GM21528 (cell line): ENCODE results near the gene NEUROD4.

Source experiments
- ATAC-seq: cut with Tn5 transposase; IDR thresholded peaks from one replicate; pipeline ENCODE4 v1.9.1; 2021; ENCODE audit warnings: mild to moderate bottlenecking, moderate library complexity; ENCODE audit not compliant: unreplicated experiment, low FRiP score

Gene NEUROD4

DNA sequence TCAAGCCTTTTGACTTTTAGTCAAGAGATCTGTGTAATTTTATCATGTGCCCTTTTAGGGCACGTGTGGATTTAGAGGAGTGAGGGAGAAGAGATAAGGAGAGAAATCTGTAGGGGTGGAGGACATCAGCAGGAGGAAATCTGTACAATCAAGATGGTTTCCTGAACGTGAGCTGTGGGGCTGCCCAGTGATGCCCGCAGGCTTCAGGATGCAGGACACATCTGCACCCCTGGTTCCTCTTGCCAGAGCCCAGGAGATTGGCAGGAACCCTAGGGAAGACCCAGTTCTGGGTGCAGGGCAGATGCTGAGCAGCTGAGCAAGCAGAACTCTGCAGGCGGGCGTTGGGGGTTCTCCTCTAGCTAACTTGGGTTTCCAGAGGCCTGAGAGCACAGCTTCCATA lies 23.6 kb upstream of the NEUROD4 start:
- ATAC-seq, result no peak

DNA sequence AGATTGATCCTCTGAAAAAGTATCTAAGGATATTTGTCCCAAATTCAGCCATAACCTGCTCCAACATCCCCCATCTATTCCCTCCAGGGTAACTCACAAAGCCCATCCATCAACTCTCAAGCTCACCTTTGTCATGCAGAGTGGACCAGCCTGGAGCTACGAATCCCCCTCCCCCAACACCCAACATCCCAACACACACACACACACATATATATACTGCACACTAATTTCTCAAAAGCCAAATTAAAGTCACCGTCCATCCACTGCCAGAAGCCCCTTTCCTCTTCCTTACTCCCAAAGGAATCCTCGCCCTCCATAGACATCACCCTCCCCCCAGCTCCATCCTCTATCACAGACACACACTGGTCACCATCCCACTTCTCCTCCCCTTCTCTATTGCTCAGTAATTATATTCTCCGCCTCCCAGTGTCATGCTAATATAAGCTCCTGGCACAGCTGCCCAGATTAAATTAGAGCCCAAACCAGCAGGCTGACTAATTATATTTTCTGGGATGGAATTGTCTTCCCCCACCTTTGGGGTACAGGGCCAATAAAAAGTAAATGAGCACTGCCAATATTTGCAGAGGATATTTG lies 21.7 kb upstream of the NEUROD4 start:
- ATAC-seq, result no peak

DNA sequence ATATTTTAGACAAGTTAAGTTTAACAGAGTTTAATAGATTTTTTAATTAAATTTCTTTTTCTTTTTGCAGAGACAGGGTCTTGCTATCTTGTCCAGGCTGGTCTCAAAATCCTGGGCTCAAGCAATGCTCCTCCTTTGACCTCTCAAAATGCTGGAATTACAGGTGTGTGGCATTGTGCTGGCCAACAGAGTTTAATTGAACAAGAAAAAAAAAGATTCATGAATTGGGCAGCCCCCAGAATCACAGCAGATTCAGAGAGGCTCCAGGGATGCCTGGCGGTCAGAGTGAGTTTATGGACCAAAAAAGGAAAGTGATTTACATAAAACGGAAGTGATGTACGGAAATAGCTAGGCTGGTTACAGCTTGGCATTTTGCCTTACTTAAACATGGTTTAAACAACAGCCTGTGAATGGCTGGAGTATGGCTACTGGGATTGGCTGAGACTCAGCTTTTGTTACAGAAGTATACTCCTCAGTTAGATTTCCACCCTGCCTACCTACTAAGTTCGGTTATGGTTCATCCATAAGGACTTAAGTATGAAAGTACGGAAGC lies 20.7 kb upstream of the NEUROD4 start:
- no peak for ATAC-seq

DNA sequence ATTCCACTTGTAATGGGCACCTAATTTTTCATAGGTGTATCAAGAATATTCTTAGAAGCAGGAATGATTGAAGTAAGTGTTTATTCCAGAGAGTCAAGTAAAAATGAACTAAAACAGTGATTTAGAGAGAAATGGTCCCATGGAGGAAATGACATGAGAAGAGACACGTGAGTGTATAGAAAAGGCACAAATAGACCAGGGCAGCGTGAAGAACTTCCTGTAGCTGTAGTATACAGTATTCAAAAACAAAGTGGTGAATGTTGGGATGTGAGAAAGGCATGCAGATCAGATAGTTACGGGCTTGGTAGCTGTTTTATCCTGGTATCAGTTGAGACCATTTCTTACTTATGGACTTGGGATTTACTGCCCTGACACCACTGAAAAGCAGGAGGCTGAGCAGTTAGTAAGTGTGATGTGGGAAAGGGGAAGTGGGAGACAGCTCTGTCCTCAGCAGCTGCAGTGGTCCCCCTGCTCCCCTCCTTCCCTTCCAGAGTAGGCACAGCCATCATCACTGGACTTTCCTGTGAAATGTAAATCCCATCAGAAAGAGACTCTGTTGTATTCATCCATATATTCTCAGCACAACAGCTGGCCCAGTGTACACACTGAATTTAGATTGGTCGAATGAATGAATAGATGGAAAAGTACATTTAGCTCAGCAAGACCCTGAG lies 18.4 kb upstream of the NEUROD4 start:
- no peak for ATAC-seq

DNA sequence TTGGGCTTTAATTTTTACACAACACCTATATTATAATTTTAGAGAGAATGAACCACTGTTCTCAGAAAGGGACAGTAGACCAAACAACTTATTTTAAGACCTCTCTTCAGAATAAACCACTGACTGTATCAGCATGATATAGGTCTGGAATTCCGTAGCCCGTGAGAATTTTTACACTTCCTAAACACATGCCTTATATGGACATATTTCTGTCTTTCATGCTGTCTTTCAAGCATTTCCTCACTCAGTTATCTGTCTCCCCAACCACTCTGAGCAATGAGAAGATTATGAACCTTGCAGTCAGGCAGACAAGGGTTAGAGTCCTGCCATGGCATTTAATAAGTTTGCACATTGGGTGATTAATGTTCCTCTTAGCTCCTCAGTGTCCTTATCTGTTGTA lies 17.4 kb upstream of the NEUROD4 start:
- no peak for ATAC-seq

GRCh38 chr12:55008944-55009585 lies 10.7 kb upstream of the NEUROD4 start:
- no peak for ATAC-seq

DNA sequence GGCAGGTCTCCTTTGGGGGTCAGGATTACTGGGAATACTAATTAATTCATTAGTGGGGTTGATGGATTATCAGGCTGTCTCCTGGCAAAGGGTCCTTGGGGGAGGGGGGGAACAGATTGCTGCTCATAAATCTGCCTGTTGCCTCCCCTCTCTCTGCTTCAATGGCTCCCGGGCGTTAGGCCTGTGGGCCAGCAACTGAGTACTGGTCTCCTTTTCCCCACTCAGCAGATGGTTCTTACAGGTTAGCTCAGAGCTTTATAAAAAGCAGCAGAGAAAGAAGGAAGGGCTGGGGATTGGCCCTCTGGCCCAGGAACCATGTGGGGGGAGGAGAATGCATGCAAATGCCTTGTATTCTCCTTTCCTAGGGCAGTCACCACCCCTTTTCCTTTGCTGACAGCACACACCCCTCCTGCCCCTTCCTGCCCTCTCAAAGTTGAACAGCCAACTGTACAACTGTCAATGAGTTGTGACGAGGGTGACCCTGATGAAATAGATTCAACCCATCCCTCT lies 2.3 kb upstream of the NEUROD4 start:
- ATAC-seq, result no peak

DNA sequence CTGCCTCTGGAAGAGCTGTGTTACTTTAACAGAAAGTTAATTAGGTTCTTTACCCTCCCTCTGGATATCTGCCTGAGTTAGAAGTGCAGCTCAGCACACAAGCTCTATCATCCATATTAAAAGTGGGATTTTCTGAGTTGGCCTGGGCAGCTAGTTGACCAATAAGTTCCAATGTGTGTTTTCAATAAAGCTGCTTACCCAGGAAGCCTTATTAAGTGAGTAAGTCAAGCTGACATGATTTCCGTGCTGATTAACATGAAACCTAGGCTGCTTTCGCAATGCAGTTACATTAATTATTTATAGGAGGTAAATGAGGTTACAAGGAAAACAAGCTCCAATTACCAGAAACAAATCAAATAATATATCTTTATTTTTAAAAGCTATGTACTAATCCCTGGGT lies 4.8 kb downstream of the NEUROD4 start:
- no peak for ATAC-seq

DNA sequence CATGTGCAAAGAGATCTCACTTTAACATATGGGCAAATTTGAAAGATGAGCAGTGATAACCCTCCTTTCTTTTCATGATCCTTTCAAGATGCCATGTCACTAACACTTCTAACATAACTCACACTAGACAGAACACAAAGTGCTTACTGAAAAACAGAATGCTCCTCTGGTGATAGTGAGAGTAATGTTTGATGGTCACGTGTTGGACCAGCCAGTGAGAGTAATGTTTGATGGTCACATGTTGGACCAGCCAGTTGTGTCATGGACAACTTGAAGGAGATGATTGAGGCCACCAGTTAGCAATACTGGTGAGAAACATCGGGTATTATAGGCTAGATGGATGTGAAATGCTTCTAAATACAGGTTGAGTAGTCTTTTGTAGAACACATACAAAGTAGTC lies 5.7 kb downstream of the NEUROD4 start:
- ATAC-seq, result no peak

DNA sequence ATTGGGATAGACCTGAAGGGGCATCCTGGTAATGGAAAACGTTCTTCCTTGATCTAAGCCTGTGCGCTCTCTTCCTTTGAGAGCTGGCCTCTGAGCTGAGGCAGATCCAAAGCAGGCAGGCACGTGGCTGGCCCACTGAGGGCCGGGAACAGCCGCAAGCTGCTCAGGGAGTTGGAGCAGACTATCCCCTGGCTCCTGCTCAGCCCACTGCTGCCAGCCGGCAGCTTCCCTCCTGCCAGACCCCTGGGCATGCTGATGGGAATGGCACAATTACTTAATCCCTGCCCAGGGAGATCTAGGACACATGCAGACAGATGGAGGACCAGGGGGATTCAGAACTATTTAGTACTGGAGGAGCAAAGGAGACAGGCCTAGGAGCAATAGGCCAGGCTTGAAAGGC lies 14.4 kb downstream of the NEUROD4 start:
- no peak for ATAC-seq

GRCh38 chr12:55036326-55037115 lies 16.7 kb downstream of the NEUROD4 start:
- ATAC-seq, result no peak

DNA sequence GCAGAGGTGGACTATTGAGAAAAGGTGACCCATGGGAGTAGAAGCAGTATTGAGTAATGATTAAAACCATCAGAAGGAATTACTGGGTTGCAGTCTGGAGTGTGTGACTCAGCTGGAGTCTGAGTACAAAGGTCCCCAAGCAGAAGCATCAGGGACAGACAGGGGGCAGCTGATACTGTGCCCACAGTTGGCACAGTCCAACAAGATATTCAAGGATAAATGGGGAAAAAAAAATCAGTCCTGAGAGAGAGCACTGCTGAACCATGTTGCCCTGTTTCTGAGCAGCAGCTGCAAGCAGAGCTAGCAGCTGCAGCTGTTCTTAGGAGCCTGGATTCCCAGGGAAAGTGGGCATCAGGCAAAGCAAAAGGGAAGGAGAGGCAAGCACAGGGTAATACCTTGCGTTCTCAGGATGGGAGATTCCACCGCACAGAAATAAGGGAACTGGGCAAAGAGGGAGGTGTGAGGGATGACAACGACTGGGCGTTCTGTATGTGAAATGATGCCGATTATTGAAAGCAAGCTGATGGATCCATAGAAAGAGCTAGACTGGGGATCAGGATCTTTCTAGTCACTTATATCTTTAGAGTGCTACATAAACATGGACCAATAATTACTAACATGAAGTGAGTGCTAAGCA lies 17.7 kb downstream of the NEUROD4 start:
- ATAC-seq, result no peak

- ATAC-seq, result no peak
Observed at GRCh38 chr12:55039395-55040354, 19.9 kb downstream of the NEUROD4 start.

DNA sequence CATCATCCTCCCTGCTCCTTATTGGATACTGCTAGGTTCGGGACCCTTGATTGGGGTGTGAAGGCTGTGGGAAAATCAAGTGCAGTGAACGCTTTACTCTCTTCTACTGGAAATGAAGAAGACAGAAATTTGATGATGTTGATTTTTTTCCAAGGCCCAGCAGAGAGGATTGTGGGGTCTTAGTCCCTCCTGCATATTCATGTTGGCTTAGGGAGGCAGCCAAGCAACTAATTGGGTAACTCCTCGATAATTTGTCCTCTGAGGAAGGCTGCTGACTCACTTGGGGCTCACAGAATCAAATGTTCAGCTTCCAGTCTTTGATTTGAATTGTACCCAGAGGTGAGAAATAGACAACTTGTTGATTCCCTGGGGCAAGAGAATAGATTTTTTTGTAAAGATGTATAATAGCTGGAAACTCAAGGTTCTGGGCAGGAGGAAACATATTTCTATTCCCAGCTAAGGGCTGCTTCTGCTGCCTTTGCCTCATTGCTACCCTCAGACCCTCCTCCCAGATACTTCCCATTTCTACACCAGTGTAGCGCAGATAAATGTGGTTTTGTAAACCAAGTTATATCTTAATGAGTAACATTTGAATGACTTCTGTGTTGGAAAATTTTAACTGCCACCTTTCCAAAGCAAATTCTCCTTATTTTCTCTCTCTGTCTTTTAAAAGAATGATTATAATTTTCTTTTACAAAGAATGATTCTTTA lies 21.7 kb downstream of the NEUROD4 start:
- no peak for ATAC-seq

DNA sequence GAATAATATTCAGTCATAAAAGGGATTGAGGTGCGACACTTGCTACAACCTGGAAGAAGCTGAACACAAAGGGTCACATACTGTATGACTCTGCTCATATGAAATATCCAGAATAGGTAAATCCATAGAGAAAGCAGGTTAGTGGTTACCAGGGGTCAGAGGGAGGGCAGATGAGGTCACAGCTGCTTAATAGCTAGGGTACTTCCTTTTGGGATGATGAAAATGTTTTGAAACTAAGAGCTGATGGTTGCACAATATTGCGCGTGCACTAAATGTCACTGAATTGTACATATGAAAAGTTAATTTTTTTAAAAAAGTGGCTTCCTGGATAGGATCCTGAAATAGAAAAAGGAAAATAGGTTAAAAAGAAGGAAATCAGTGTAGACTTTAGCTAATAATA lies 23.8 kb downstream of the NEUROD4 start:
- ATAC-seq, result no peak

- ATAC-seq, result no peak
Observed at GRCh38 chr12:55044135-55044534, 24.4 kb downstream of the NEUROD4 start.

DNA sequence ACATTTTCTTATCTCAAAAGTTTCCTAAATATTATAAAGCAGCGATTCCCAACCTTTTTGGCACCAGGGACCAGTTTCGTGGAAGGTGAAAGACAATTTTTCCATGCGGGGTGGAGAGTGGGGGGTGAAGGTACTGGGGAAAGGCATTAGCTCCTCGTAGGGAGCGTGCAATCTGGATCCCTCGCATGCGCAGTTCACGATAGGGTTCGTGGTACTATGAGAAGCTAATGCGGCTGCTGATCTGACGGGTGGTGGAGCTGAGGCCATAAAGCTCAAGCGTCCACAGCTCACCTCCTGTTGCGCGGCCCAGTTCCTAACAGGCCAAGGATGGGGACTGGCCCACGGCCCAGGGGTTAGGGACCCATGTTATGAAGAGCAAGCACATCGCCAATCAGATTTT lies 29.9 kb downstream of the NEUROD4 start:
- ATAC-seq, result no peak

DNA sequence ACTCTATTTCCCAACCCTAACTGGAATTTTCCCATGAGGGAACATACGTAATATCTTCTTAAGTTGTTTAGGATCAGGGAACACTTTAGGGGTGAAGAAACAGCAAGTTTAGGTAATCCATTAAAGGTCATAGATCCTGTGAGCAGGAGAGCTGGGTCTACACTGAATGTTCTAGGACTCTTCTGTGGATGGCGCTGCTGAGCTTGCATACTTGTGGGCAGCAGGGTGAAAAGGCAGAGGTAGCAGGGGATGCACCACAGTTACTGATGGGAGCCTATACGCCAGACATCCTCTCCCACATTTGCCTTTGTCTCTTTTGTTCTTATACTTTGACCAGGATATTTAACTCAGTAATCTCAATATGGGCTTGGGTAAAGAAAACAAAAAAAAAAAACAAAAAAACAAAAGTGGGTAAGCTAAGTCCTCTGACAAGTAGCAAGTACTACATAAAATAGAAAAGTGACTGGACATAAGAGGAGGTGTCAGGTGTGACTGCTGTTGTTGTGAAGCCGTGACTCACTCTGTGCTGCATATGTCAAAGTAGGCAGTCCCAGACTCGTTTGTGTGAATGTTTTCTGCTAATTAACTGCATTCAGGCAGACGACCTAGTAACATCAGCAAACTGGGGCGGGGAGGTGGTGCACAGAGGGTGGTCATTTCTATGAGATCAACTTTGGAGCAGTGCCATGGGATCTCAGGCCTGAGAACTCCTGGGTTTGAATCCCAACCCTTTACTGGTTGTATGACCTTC lies 31.6 kb downstream of the NEUROD4 start:
- no peak for ATAC-seq
